HepG2 (cell line): ENCODE data around the gene MTR. TPM values are rescaled to one million over a fixed set of nuclear protein-coding genes. Genes with fewer than 3 reads are reported as not detected.
A peak's percentile ranks its signal among the peaks of the same experiment; 100 is the strongest.

Source experiments
- ATAC-seq: fragments of 200-7000 bp; cut with Tn5 transposase; 3 replicates; pipeline ENCODE4 v1.9.1; 2020; ENCODE audit warnings: mild to moderate bottlenecking, moderate library complexity
- BruUV-seq: library from RNA; stranded (reverse); fragments of 400-500 nt; replicated peaks from 2 replicates; lab custom pipeline; 2021; lab: Mats Ljungman, UMichigan
- CTCF ChIA-PET: fragments of 300-600 bp; formaldehyde crosslinking; extraction: SDS; loops from one replicate; lab custom pipeline; 2021; ENCODE audit warnings: low total read pairs, inconsistent platforms, low intra/inter-chr PET ratio; lab: Yijun Ruan, JAX
- POLR2A ChIA-PET: fragments of 350-600 bp; sonication (Branson Sonifier 250); formaldehyde crosslinking; loops from one replicate; lab custom pipeline; 2020; ENCODE audit warnings: antibody characterized with exemption, inconsistent platforms; lab: Yijun Ruan, JAX
- DNase-seq: peaks from one replicate; pipeline ENCODE4 v3.0.0-alpha.2; 2015; ENCODE audit warnings: low spot score
- FAIRE-seq: peaks from 3 replicates; lab custom pipeline; 2011; peaks lifted over from hg19 to GRCh38; lab: Jason Lieb, UNC
- H2AFZ ChIP-seq: one replicate; pipeline ENCODE4 v1.6.1; 2011; ENCODE audit warnings: low read length, inconsistent platforms
- H3K27ac ChIP-seq: fragments of 300-600 bp; 3 replicates; pipeline ENCODE4 v1.8.0; 2011; ENCODE audit warnings: mixed run types, mild to moderate bottlenecking, mixed read lengths, low read length, inconsistent platforms; ENCODE audit not compliant: insufficient read depth; ENCODE audit errors: extremely low read length
- H3K27me3 ChIP-seq, 2 experiments: fragments of 200-600 bp in 1 of 2; 2 replicates in 1 of 2; 3 replicates in 1 of 2; pipeline versions ENCODE4 v1.6.0 to v1.8.0; 2011; ENCODE audit warnings: low read length in 2 of 2, mild to moderate bottlenecking in 2 of 2, moderate library complexity in 2 of 2, inconsistent platforms in 1 of 2; ENCODE audit not compliant: insufficient read depth in 2 of 2, control insufficient read depth in 1 of 2
- H3K36me3 ChIP-seq, 2 experiments: fragments of 200-600 bp in 1 of 2; replicated peaks in 1 of 2; 2 replicates in 1 of 2; 3 replicates in 1 of 2; pipeline versions ENCODE4 v1.5.1 to v1.8.0; 2011; ENCODE audit warnings: low read length in 2 of 2, inconsistent platforms in 1 of 2; ENCODE audit not compliant: insufficient read depth in 2 of 2, control insufficient read depth in 1 of 2
- H3K4me1 ChIP-seq: 2 replicates; pipeline ENCODE4 v1.5.1; 2012; ENCODE audit warnings: low read length, inconsistent platforms; ENCODE audit not compliant: insufficient read depth
- H3K4me2 ChIP-seq: 2 replicates; pipeline ENCODE4 v1.6.0; 2011; ENCODE audit warnings: low read depth, low read length, inconsistent platforms
- H3K4me3 ChIP-seq, 3 experiments: fragments of 200-600 bp in 1 of 3; sonication (generic), shearing (Covaris generic) in 1 of 3; replicated peaks in 1 of 3; 2 replicates each; pipeline ENCODE4 v1.5.1; 2011 to 2016; ENCODE audit warnings: low read length in 3 of 3, inconsistent platforms in 2 of 3, low read depth in 2 of 3, mild to moderate bottlenecking in 2 of 3, control low read depth in 1 of 3, mixed read lengths in 1 of 3; ENCODE audit not compliant: insufficient read depth in 1 of 3
- H3K79me2 ChIP-seq: one replicate; pipeline ENCODE4 v1.6.1; 2011; ENCODE audit warnings: low read length, inconsistent platforms; ENCODE audit not compliant: insufficient read depth
- H3K9ac ChIP-seq: 2 replicates; pipeline ENCODE4 v1.6.0; 2011; ENCODE audit warnings: mild to moderate bottlenecking, low read depth, low read length, inconsistent platforms; ENCODE audit not compliant: insufficient read depth
- H3K9me3 ChIP-seq: 2 replicates; pipeline ENCODE4 v1.5.1; 2012; ENCODE audit warnings: mild to moderate bottlenecking, low read length
- H4K20me1 ChIP-seq: 2 replicates; pipeline ENCODE4 v1.6.0; 2011; ENCODE audit warnings: inconsistent platforms, mild to moderate bottlenecking, low read length, moderate library complexity; ENCODE audit not compliant: insufficient read depth
- E2F1 ChIP-seq: sonication (generic); formaldehyde crosslinking; IDR thresholded peaks from 2 replicates; pipeline ENCODE4 v1.5.0; 2020; ENCODE audit warnings: missing genetic modification reagents
- KDM2A ChIP-seq: sonication (generic); formaldehyde crosslinking; IDR thresholded peaks from 2 replicates; pipeline ENCODE4 v1.4.0; 2020; ENCODE audit warnings: low read depth, missing genetic modification reagents, borderline replicate concordance
- MTA1 ChIP-seq: sonication (generic); formaldehyde crosslinking; IDR thresholded peaks from 2 replicates; pipeline ENCODE4 v1.4.0; 2020; ENCODE audit warnings: missing genetic modification reagents, mild to moderate bottlenecking, borderline replicate concordance
- ZBTB3 ChIP-seq: sonication (generic); formaldehyde crosslinking; IDR thresholded peaks from 2 replicates; pipeline ENCODE4 v1.4.0; 2020; ENCODE audit warnings: low read depth, mild to moderate bottlenecking, moderate library complexity, missing genetic modification reagents, borderline replicate concordance
- ZBTB37 ChIP-seq: sonication (generic); formaldehyde crosslinking; IDR thresholded peaks from 2 replicates; pipeline ENCODE4 v1.4.0; 2020; ENCODE audit warnings: mild to moderate bottlenecking, missing genetic modification reagents
- ZSCAN31 ChIP-seq: sonication (generic); formaldehyde crosslinking; IDR thresholded peaks from 2 replicates; pipeline ENCODE4 v1.5.0; 2020; ENCODE audit warnings: low read depth, mild to moderate bottlenecking, missing genetic modification reagents
- WGBS: methylation state at CpG from one replicate; pipeline ENCODE4 v1.1.6; 2017; ENCODE audit warnings: low lambda C conversion rate; 5-methylcytosine and 5-hydroxymethylcytosine counted together
- in situ Hi-C: cut with HindIII; loops from 2 replicates; pipeline ENCODE4 v1.10.0; 2017; ENCODE audit warnings: low pct_unique_long_range_greater_than_20kb; ENCODE audit not compliant: extremely low pct_ligation_motif_present
- intact Hi-C: fragments of 100-400 bp; cut with micrococcal nuclease; formaldehyde crosslinking; loops from one replicate; pipeline ENCODE4 v1.10.0; 2022; ENCODE audit not compliant: unreplicated experiment
- polyA plus RNA-seq, 8 experiments: library from polyadenylated mRNA; depleted of rRNA in 3 of 8; stranded (reverse) in 7 of 8; unstranded in 1 of 8; fragments of >200 nt; fragmentation: Illumina TruSeq in 4 of 8; extraction: Trizol in 4 of 8; gene quantifications; 2 replicates each; pipeline versions ENCODE4 v1.2.1 to v1.2.3, GENCODE V29; 2011 to 2016; ENCODE audit warnings: low read depth in 4 of 8, missing spikeins in 1 of 8, mixed read lengths in 1 of 8; ENCODE audit not compliant: insufficient read depth in 1 of 8
- total RNA-seq, 5 experiments: library from RNA; depleted of rRNA; stranded (reverse); fragments of >200 nt; fragmentation: Illumina TruSeq; extraction: Trizol; gene quantifications; 2 replicates each; pipeline ENCODE4 v1.2.3, GENCODE V29; 2016; ENCODE audit warnings: low read depth in 1 of 5

MTR gene
- total and polyA plus RNA-seq, 2 of the 13 experiments (the other 11 are each of a cell fraction or from before 2014, with no cell fraction given), result 16.3 to 36.1 TPM

- no peak for TF ChIP-seq E2F1 (CRISPR knock-in tag)
These were observed 29.3 kb upstream of the MTR start (continued) for GRCh38 chr1:236765831-236766230.

DNA sequence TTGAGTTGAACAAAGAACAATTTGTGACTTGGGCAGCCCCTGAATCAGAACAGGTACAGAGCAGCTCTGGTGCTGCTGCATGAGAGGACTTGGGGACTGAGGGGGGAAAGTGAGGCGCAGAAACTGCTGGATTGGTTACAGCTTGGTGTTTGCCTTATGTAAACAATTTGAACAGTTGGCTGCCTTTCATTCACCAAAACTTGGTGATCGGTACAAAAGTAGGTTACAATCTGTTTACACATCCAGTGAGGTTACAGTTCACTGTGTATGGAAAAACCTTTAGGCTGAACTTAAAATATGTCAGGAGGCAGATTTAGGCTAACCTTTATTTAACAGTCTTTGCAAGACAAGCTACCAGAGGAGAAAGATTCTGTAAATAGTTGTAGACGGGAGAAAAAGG, 28.6 kb upstream of the MTR start:
- Histone ChIP-seq H3K4me2 (0 out of 2 replicates have a peak overlapping the region, but pooled peaks have one; percentile 7), H4K20me1 (no peaks in the 10 kb centered on the region), H3K4me3 (no peak overlapping the region), H2AFZ (no peak overlapping the region), H3K36me3 (no peaks in the 10 kb centered on the region), H3K27ac (no peak overlapping the region), H3K9me3 (no peaks in the 10 kb centered on the region)
- in situ Hi-C loops, result loop anchor here (10.0 to 25.0 kb wide), 2 partner anchors 371 to 798 kb away; no protein-coding TSS in a partner anchor
- intact Hi-C loops, result no loop called here
- 5% methylated on average over 3 of the region's 3 CpGs for WGBS
- BruUV-seq, result no TSS peak
- CTCF ChIA-PET, result no interaction called here
- POLR2A ChIA-PET, result no interaction called here
- TF ChIP-seq ZBTB3 (CRISPR knock-in tag) (0 out of 2 replicates have a peak, but pooled peaks have one; percentile 40), ZSCAN31 (CRISPR knock-in tag) (no peak), MTA1 (CRISPR knock-in tag) (no peak), KDM2A (CRISPR knock-in tag) (no peak), ZBTB37 (CRISPR knock-in tag) (peak; percentile 76; the same call in 1 of the 2 replicates)
- TF ChIP-seq, all 625 proteins: peak for 2
- FAIRE-seq, result no peak
- Histone ChIP-seq H3K27me3 (peaks cover 0 to 14% of the 10 kb centered on the region in 2 experiments; a peak in 2 of 5 replicates), H3K9ac (no peak overlapping the region), H3K79me2 (no peaks in the 10 kb centered on the region), H3K4me1 (peaks cover 11% of the 10 kb centered on the region)
- ATAC-seq, result no peak; the same call in 2 of the 3 replicates
- DNase-seq, result no peak
